H9 (cell line): Measurements from ENCODE around the gene FAR1. TPM values are rescaled to one million over a fixed set of nuclear protein-coding genes. Genes with fewer than 3 reads are reported as not detected.

Source experiments
- DNase-seq: peaks from one replicate; pipeline ENCODE4 v3.0.0-alpha.2; 2017
- H2AFZ ChIP-seq: one replicate; pipeline ENCODE4 v1.6.1; 2013; ENCODE audit warnings: mild to moderate bottlenecking, low read length, control low read depth, moderate library complexity
- H2AK5ac ChIP-seq: 2 replicates; pipeline ENCODE4 v1.6.1; 2013; ENCODE audit warnings: low read length, control low read depth, mixed read lengths; ENCODE audit not compliant: insufficient read length
- H2BK120ac ChIP-seq: one replicate; pipeline ENCODE4 v1.6.1; 2013; ENCODE audit warnings: low read depth, mild to moderate bottlenecking, low read length, control low read depth, inconsistent platforms; ENCODE audit not compliant: poor library complexity, severe bottlenecking
- H2BK12ac ChIP-seq: 2 replicates; pipeline ENCODE4 v1.6.1; 2013; ENCODE audit warnings: low read length, control low read depth, mixed read lengths, low read depth; ENCODE audit not compliant: insufficient read length
- H2BK15ac ChIP-seq: 2 replicates; pipeline ENCODE4 v1.6.1; 2013; ENCODE audit warnings: low read depth, low read length, control low read depth
- H2BK20ac ChIP-seq: one replicate; pipeline ENCODE4 v1.6.1; 2013; ENCODE audit warnings: low read depth, mild to moderate bottlenecking, low read length, control low read depth, inconsistent platforms; ENCODE audit not compliant: poor library complexity, severe bottlenecking
- H2BK5ac ChIP-seq: 2 replicates; pipeline ENCODE4 v1.6.1; 2013; ENCODE audit warnings: low read length, control low read depth, mixed read lengths; ENCODE audit not compliant: insufficient read length
- H3K14ac ChIP-seq: 2 replicates; pipeline ENCODE4 v1.6.1; 2013; ENCODE audit warnings: low read length, control low read depth; ENCODE audit not compliant: insufficient read depth
- H3K18ac ChIP-seq: 2 replicates; pipeline ENCODE4 v1.6.1; 2013; ENCODE audit warnings: low read depth, mild to moderate bottlenecking, mixed read lengths, low read length, control low read depth; ENCODE audit not compliant: insufficient read length
- H3K23ac ChIP-seq: 2 replicates; pipeline ENCODE4 v1.6.1; 2013; ENCODE audit warnings: low read length, control low read depth, mixed read lengths, low read depth; ENCODE audit not compliant: insufficient read length
- H3K23me2 ChIP-seq: 2 replicates; pipeline ENCODE4 v1.6.1; 2013; ENCODE audit warnings: low read depth, mild to moderate bottlenecking, mixed read lengths, low read length, control low read depth; ENCODE audit not compliant: insufficient read length, poor library complexity, severe bottlenecking
- H3K27ac ChIP-seq: 2 replicates; pipeline ENCODE4 v1.5.1; 2013; ENCODE audit warnings: low read length, control low read depth, mixed read lengths, low read depth; ENCODE audit not compliant: insufficient read length
- H3K27me3 ChIP-seq: 2 replicates; pipeline ENCODE4 v1.6.1; 2013; ENCODE audit warnings: low read length, control low read depth, inconsistent platforms; ENCODE audit not compliant: insufficient read depth
- H3K4ac ChIP-seq: 2 replicates; pipeline ENCODE4 v1.6.1; 2013; ENCODE audit warnings: low read depth, mild to moderate bottlenecking, control low read depth, inconsistent platforms, low read length, moderate library complexity
- H3K4me1 ChIP-seq: 2 replicates; pipeline ENCODE4 v1.6.1; 2013; ENCODE audit warnings: low read length, control low read depth, inconsistent platforms; ENCODE audit not compliant: insufficient read depth
- H3K4me2 ChIP-seq: 2 replicates; pipeline ENCODE4 v1.6.1; 2013; ENCODE audit warnings: low read length, control low read depth, mixed read lengths; ENCODE audit not compliant: insufficient read length, insufficient read depth
- H3K56ac ChIP-seq: 2 replicates; pipeline ENCODE4 v1.6.1; 2013; ENCODE audit warnings: low read depth, mild to moderate bottlenecking, mixed read lengths, low read length, control low read depth; ENCODE audit not compliant: insufficient read length
- H3K79me1 ChIP-seq: 2 replicates; pipeline ENCODE4 v1.6.1; 2013; ENCODE audit warnings: low read depth, mild to moderate bottlenecking, moderate library complexity, low read length, control low read depth, inconsistent platforms; ENCODE audit not compliant: insufficient read depth, poor library complexity, severe bottlenecking
- H3K79me2 ChIP-seq: 2 replicates; pipeline ENCODE4 v1.6.1; 2013; ENCODE audit warnings: low read length, control low read depth, inconsistent platforms; ENCODE audit not compliant: insufficient read depth
- H3K9ac ChIP-seq: 2 replicates; pipeline ENCODE4 v1.6.1; 2013; ENCODE audit warnings: low read length, control low read depth, mixed read lengths; ENCODE audit not compliant: insufficient read length; ENCODE audit errors: extremely low read depth
- H3K9me3 ChIP-seq: one replicate; pipeline ENCODE4 v1.6.1; 2013; ENCODE audit warnings: low read depth, low read length, inconsistent platforms; ENCODE audit not compliant: control insufficient read depth
- H3T11ph ChIP-seq: one replicate; pipeline ENCODE4 v1.6.1; 2013; ENCODE audit warnings: mild to moderate bottlenecking, low read length, control low read depth, inconsistent platforms
- H4K20me1 ChIP-seq: one replicate; pipeline ENCODE4 v1.6.1; 2013; ENCODE audit not compliant: control insufficient read depth, insufficient read length, insufficient read depth
- H4K5ac ChIP-seq: 2 replicates; pipeline ENCODE4 v1.6.1; 2013; ENCODE audit warnings: low read depth, mild to moderate bottlenecking, mixed read lengths, low read length, control low read depth; ENCODE audit not compliant: insufficient read length
- H4K8ac ChIP-seq: replicated peaks from 2 replicates; pipeline ENCODE4 v1.6.1; 2013; ENCODE audit warnings: low read length, control low read depth, mixed read lengths, low read depth; ENCODE audit not compliant: insufficient read length
- H4K91ac ChIP-seq: 2 replicates; pipeline ENCODE4 v1.6.1; 2013; ENCODE audit warnings: low read depth, mild to moderate bottlenecking, moderate library complexity, mixed read lengths, low read length, control low read depth; ENCODE audit not compliant: insufficient read length
- H3K27ac Mint-ChIP-seq, 3 experiments: 2 replicates in 2 of 3; 3 replicates in 1 of 3; pipeline ENCODE4 v1.8.0; 2020 to 2021; ENCODE audit warnings: mixed read lengths in 3 of 3, mild to moderate bottlenecking in 1 of 3, moderate library complexity in 1 of 3
- H3K27me3 Mint-ChIP-seq: 2 replicates; pipeline ENCODE4 v1.8.0; 2021; ENCODE audit warnings: low read depth, mild to moderate bottlenecking, moderate library complexity, mixed read lengths
- H3K36me3 Mint-ChIP-seq, 3 experiments: 2 replicates in 2 of 3; 3 replicates in 1 of 3; pipeline ENCODE4 v1.8.0; 2020 to 2021; ENCODE audit warnings: low read depth in 3 of 3, mixed read lengths in 3 of 3; ENCODE audit not compliant: insufficient read depth in 1 of 3
- H3K4me1 Mint-ChIP-seq, 2 experiments: 2 replicates each; pipeline ENCODE4 v1.8.0; 2020; ENCODE audit warnings: mixed read lengths in 2 of 2
- H3K4me3 Mint-ChIP-seq, 2 experiments: 2 replicates in 1 of 2; 3 replicates in 1 of 2; pipeline ENCODE4 v1.8.0; 2020 to 2021; ENCODE audit warnings: mild to moderate bottlenecking in 2 of 2, mixed read lengths in 2 of 2, moderate library complexity in 1 of 2
- H3K9me3 Mint-ChIP-seq, 2 experiments: 2 replicates in 1 of 2; 3 replicates in 1 of 2; pipeline ENCODE4 v1.8.0; 2020; ENCODE audit warnings: mild to moderate bottlenecking in 2 of 2, mixed read lengths in 2 of 2, moderate library complexity in 1 of 2
- CTCF ChIP-seq: fragments of 200-600 bp; sonication (generic); conservative IDR thresholded peaks from 3 replicates; pipeline ENCODE4 v1.8.0; 2021; ENCODE audit warnings: antibody characterized with exemption, mild to moderate bottlenecking
- WGBS: extraction: QIAGEN DNeasy Blood & Tissue Kit; methylation state at CpG from one replicate; pipeline ENCODE4 v1.1.7; 2013; ENCODE audit warnings: missing lambda C conversion rate, low lambda C conversion rate, mixed read lengths; ENCODE audit not compliant: insufficient read length; ENCODE audit errors: extremely low coverage; 5-methylcytosine and 5-hydroxymethylcytosine counted together
- total RNA-seq: library from RNA; stranded (reverse); gene quantifications from 2 replicates; pipeline ENCODE4 v1.2.1, GENCODE V29; 2021

The FAR1 gene
- total RNA-seq, 1 experiment from 2014 or later = 72.5 TPM

GRCh38 chr11:13765886-13766285, 97.4 kb downstream of the FAR1 start:
- H3K4me3 Mint-ChIP-seq = no peak overlapping the region
- H2BK15ac ChIP-seq = no peak overlapping the region
- H3K27ac ChIP-seq = no peak overlapping the region
- no peaks in the 10 kb centered on the region for H3K36me3 Mint-ChIP-seq
- H3K9me3 ChIP-seq = no peaks in the 10 kb centered on the region
- peaks cover 5 to 13% of the 10 kb centered on the region in 2 experiments; a peak in 2 of 4 replicates for H3K4me1 Mint-ChIP-seq
- no peak for DNase-seq
- no peaks in the 10 kb centered on the region; the same call in 1 of the 2 replicates for H3K27me3 Mint-ChIP-seq
- H4K20me1 ChIP-seq = no peaks in the 10 kb centered on the region
- H3K23ac ChIP-seq = no peak overlapping the region
- H3K79me1 ChIP-seq = no peaks in the 10 kb centered on the region
- no peak overlapping the region for H4K5ac ChIP-seq
- H3K79me2 ChIP-seq = no peaks in the 10 kb centered on the region
- H3K4ac ChIP-seq = no peak overlapping the region
- no peak overlapping the region for H3K4me2 ChIP-seq
- H3T11ph ChIP-seq = no peak overlapping the region
- TF ChIP-seq CTCF = no peak
- H3K14ac ChIP-seq = no peak overlapping the region
- H2BK120ac ChIP-seq = no peak overlapping the region
- peaks cover 2% of the 10 kb centered on the region for H3K23me2 ChIP-seq
- H3K9ac ChIP-seq = no peak overlapping the region
- H3K27ac Mint-ChIP-seq = no peak overlapping the region
- H2BK20ac ChIP-seq = no peak overlapping the region
- WGBS = no CpG with 5 or more reads among the region's 3 CpGs
- peaks cover 0 to 6% of the 10 kb centered on the region in 2 experiments; a peak in 2 of 5 replicates for H3K9me3 Mint-ChIP-seq
- peaks cover 2% of the 10 kb centered on the region; the same call in 1 of the 2 replicates for H3K4me1 ChIP-seq
- H3K56ac ChIP-seq = no peak overlapping the region
- H2AK5ac ChIP-seq = no peak overlapping the region
- no peak overlapping the region for H4K8ac ChIP-seq
- no peak overlapping the region for H2AFZ ChIP-seq
- H3K27me3 ChIP-seq = no peaks in the 10 kb centered on the region; the same call in 1 of the 2 replicates
- H3K18ac ChIP-seq = no peak overlapping the region
- H2BK5ac ChIP-seq = no peak overlapping the region
- no peak overlapping the region for H4K91ac ChIP-seq
- H2BK12ac ChIP-seq = no peak overlapping the region
